Activated CD4-positive, alpha-beta memory T cell treated with anti-CD3 and anti-CD28 coated beads for 36 hours (primary cell): ENCODE results near the gene UBE3C. TPM values are rescaled to one million over a fixed set of nuclear protein-coding genes. Genes with fewer than 3 reads are reported as not detected.
"Not testable (repeated sequence)": the region's sequence is repeated elsewhere in the genome, so short reads cannot be mapped to it uniquely, and the experiment has no call there.

Experiments
- CTCF ChIA-PET: fragments of 350-600 bp; sonication (Branson Sonifier 250); formaldehyde crosslinking; loops from one replicate; lab custom pipeline; 2021; ENCODE audit warnings: antibody characterized with exemption, inconsistent platforms; lab: Charles Lee
- POLR2A ChIA-PET: fragments of 350-600 bp; sonication (Branson Sonifier 250); formaldehyde crosslinking; loops from one replicate; lab custom pipeline; 2021; ENCODE audit warnings: antibody characterized with exemption; lab: Charles Lee
- DNase-seq: peaks from one replicate; pipeline ENCODE4 v3.0.0-alpha.2; 2020
- H3K27ac Mint-ChIP-seq: one replicate; pipeline ENCODE4 v1.8.0; 2021; ENCODE audit warnings: mixed read lengths
- H3K27me3 Mint-ChIP-seq: one replicate; pipeline ENCODE4 v1.8.0; 2021; ENCODE audit warnings: mixed read lengths
- H3K36me3 Mint-ChIP-seq: one replicate; pipeline ENCODE4 v1.8.0; 2021; ENCODE audit warnings: mixed read lengths
- H3K4me1 Mint-ChIP-seq: one replicate; pipeline ENCODE4 v1.8.0; 2021; ENCODE audit warnings: low read depth, mixed read lengths
- H3K4me3 Mint-ChIP-seq: one replicate; pipeline ENCODE4 v1.8.0; 2021; ENCODE audit warnings: mild to moderate bottlenecking, mixed read lengths
- H3K9me3 Mint-ChIP-seq: one replicate; pipeline ENCODE4 v1.8.0; 2021; ENCODE audit warnings: mixed read lengths
- intact Hi-C: fragments of 100-400 bp; cut with micrococcal nuclease; formaldehyde crosslinking; loops from one replicate; pipeline ENCODE4 v1.15.1; 2023
- total RNA-seq, 2 experiments: library from RNA; stranded (reverse); gene quantifications; one replicate each; pipeline ENCODE4 v1.2.3, GENCODE V29; 2021

The UBE3C gene
- total RNA-seq, 2 experiments from 2014 or later, result 59.8 to 59.9 TPM

- CTCF ChIA-PET, result no interaction called here
- Mint-ChIP-seq H3K27me3 (peaks cover 8% of the 10 kb centered on the region), H3K27ac (no peak overlapping the region), H3K9me3 (peaks cover 15% of the 10 kb centered on the region), H3K36me3 (no peaks in the 10 kb centered on the region), H3K4me3 (no peak overlapping the region), H3K4me1 (no peaks in the 10 kb centered on the region)
- POLR2A ChIA-PET, result no interaction called here
- DNase-seq, result no peak
- intact Hi-C loops, result no loop called here
Observed at GRCh38 chr7:157117796-157118195, 20.9 kb upstream of the UBE3C start.

DNA sequence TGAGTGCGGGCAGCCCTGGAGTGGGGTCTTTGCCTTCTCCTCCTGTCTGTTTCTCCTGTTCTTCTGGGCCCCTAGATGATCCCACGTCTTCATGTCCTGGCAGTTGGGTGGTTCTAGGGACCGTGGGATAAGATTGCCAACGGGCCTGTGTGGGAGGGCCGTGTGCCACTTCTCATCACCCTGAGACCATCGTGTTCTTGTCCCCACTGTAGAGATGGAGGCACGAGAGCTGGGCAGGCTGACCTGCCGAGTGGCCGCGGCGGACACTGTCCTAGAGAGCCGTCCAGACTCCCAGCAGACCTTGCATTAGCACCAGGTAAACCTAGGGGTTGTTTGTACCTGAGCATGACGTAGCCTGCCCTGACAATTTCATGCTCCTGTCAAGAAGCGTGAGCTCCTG lies 18.5 kb upstream of the UBE3C start:
- Mint-ChIP-seq H3K4me1 (no peaks in the 10 kb centered on the region), H3K4me3 (no peak overlapping the region), H3K27ac (no peak overlapping the region), H3K36me3 (no peaks in the 10 kb centered on the region), H3K9me3 (peaks cover 4% of the 10 kb centered on the region), H3K27me3 (peaks cover 2% of the 10 kb centered on the region)
- no peak for DNase-seq
- POLR2A ChIA-PET, result no interaction called here
- CTCF ChIA-PET, result no interaction called here
- intact Hi-C loops, result no loop called here

GRCh38 chr7:157121184-157121715 lies 17.5 kb upstream of the UBE3C start:
- no peak for DNase-seq
- CTCF ChIA-PET, result no interaction called here
- Mint-ChIP-seq H3K36me3 (no peaks in the 10 kb centered on the region), H3K27me3 (peaks cover 2% of the 10 kb centered on the region), H3K4me3 (no peak overlapping the region), H3K27ac (no peak overlapping the region), H3K9me3 (peaks cover 4% of the 10 kb centered on the region), H3K4me1 (no peaks in the 10 kb centered on the region)
- POLR2A ChIA-PET, result no interaction called here
- intact Hi-C loops, result no loop called here

DNA sequence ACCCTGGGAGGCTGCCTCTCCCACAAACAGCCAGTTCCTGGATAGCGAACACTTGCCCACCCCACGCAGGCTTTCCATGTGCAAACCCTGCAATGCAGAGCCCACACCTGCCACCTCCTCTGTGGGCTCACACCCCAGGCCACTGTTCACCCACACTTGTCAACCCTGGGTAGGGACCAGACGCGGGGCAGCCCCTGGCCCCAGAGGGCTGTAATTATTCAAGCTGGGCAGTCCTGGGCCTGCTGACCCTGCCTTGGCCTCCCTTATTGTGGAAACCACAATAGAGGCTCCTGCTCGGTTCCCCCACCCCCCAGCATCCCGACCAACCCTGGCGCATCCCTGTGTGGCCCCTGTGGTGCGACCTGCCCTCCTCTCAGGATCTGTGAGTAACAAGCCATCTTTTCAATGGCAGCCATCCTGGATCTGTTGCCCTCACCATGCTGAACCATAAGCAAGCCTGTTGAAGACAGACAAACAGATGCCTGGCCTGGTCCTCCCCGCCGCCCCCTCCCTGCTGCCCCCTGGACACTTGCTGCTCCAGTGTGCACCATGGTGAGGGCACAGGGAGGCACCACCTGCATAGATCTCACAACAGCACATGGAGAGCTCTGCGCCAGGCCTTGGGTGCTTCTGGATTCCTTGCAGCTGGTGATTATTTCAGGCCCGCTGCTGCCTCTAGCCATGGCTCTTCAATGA lies 15.8 kb upstream of the UBE3C start:
- intact Hi-C loops, result no loop called here
- peaks cover under 1% of the 10 kb centered on the region for H3K9me3 Mint-ChIP-seq
- no peaks in the 10 kb centered on the region for H3K4me1 Mint-ChIP-seq
- no peaks in the 10 kb centered on the region for H3K36me3 Mint-ChIP-seq
- no peak overlapping the region for H3K4me3 Mint-ChIP-seq
- DNase-seq, result no peak
- ChIA-PET POLR2A (no interaction called here), CTCF (no interaction called here)
- no peak overlapping the region for H3K27ac Mint-ChIP-seq
- H3K27me3 Mint-ChIP-seq, result no peaks in the 10 kb centered on the region

DNA sequence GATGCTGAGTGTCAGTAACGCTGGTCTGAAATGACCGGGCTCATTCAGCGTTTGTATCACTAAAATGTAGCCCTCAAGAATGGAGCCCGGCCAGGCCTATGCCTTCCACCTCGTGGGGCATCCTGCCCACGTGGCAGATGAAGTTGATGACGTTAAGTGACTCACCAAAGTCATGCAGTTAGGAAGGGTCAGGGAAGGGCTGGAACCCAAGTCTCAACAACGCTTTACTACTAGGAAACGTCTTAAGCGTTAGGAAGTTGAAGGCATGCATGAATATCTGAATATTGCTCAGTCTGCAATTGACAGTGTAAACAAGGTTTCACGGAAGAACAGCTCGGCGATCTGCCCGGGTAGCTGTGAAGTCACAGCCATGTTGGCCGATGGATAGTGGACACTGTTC lies 14.0 kb upstream of the UBE3C start:
- Mint-ChIP-seq H3K27me3 (peaks cover 4% of the 10 kb centered on the region), H3K36me3 (no peaks in the 10 kb centered on the region), H3K4me3 (no peak overlapping the region), H3K27ac (no peak overlapping the region), H3K9me3 (no peaks in the 10 kb centered on the region), H3K4me1 (no peaks in the 10 kb centered on the region)
- POLR2A ChIA-PET, result no interaction called here
- CTCF ChIA-PET, result no interaction called here
- DNase-seq, result no peak
- intact Hi-C loops, result no loop called here

GRCh38 chr7:157125376-157126223 lies 13.1 kb upstream of the UBE3C start:
- Mint-ChIP-seq H3K4me1 (no peaks in the 10 kb centered on the region), H3K27me3 (peaks cover 8% of the 10 kb centered on the region), H3K4me3 (no peak overlapping the region), H3K36me3 (no peaks in the 10 kb centered on the region), H3K9me3 (no peaks in the 10 kb centered on the region), H3K27ac (no peak overlapping the region)
- ChIA-PET POLR2A (no interaction called here), CTCF (interaction anchor here (0.6 kb wide), 1 partner anchor 127 kb away, joined by 3 read pairs; no protein-coding TSS in a partner anchor)
- no peak for DNase-seq
- intact Hi-C loops, result no loop called here

- no peaks in the 10 kb centered on the region for H3K9me3 Mint-ChIP-seq
- no peak overlapping the region for H3K4me3 Mint-ChIP-seq
- H3K27me3 Mint-ChIP-seq, result peaks cover 9% of the 10 kb centered on the region
- intact Hi-C loops, result no loop called here
- POLR2A ChIA-PET, result no interaction called here
- no peaks in the 10 kb centered on the region for H3K4me1 Mint-ChIP-seq
- no peak overlapping the region for H3K27ac Mint-ChIP-seq
- CTCF ChIA-PET, result no interaction called here
- H3K36me3 Mint-ChIP-seq, result no peaks in the 10 kb centered on the region
- DNase-seq, result no peak
Observed at GRCh38 chr7:157126921-157127320, 11.8 kb upstream of the UBE3C start.

DNA sequence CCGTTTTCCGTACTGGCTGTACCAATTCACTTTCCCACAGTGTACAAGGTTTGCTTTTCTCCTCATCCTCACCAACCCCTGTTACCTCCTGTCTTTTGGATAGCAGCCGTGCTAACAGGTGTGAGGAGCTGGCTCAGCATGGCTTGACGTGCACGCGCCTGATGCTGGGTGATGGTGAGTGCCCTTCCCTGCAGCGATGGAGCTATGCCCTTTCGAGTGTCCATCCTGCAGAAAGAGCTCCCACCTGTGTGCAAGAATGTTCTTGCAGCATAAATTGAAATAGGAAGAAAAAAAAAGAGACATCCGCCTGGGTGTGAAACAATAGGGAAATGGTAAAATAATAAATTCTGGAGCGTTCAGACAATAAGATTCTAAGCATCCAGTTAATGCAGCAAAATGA lies 9.5 kb upstream of the UBE3C start:
- DNase-seq, result no peak
- Mint-ChIP-seq H3K9me3 (no peaks in the 10 kb centered on the region), H3K27me3 (peaks cover 9% of the 10 kb centered on the region), H3K4me1 (no peaks in the 10 kb centered on the region), H3K36me3 (no peaks in the 10 kb centered on the region), H3K4me3 (no peak overlapping the region), H3K27ac (no peak overlapping the region)
- POLR2A ChIA-PET, result no interaction called here
- CTCF ChIA-PET, result no interaction called here
- intact Hi-C loops, result no loop called here

- H3K4me1 Mint-ChIP-seq, result no peaks in the 10 kb centered on the region
- CTCF ChIA-PET, result interaction anchor here (1.0 kb wide), 1 partner anchor 48 kb away, joined by 3 read pairs; no protein-coding TSS in a partner anchor
- POLR2A ChIA-PET, result no interaction called here
- DNase-seq, result no peak
- H3K9me3 Mint-ChIP-seq, result no peaks in the 10 kb centered on the region
- no peaks in the 10 kb centered on the region for H3K36me3 Mint-ChIP-seq
- H3K4me3 Mint-ChIP-seq, result no peak overlapping the region
- intact Hi-C loops, result loop anchor here (10.0 kb wide), 1 partner anchor 1485 kb away; the partner anchor contains the start of gene RBM33
- H3K27me3 Mint-ChIP-seq, result peaks cover 9% of the 10 kb centered on the region
- H3K27ac Mint-ChIP-seq, result no peak overlapping the region
Observed at GRCh38 chr7:157129907-157130460, 8.7 kb upstream of the UBE3C start.

- H3K36me3 Mint-ChIP-seq, H3K27ac Mint-ChIP-seq, H3K4me3 Mint-ChIP-seq, H3K4me1 Mint-ChIP-seq, H3K27me3 Mint-ChIP-seq, POLR2A ChIA-PET, H3K9me3 Mint-ChIP-seq, DNase-seq: not testable (repeated sequence)
- CTCF ChIA-PET, result interaction anchor here (1.0 kb wide), 1 partner anchor 47 kb away, joined by 3 read pairs; no protein-coding TSS in a partner anchor
- intact Hi-C loops, result loop anchor here (10.0 kb wide), 1 partner anchor 1486 kb away; the partner anchor contains the start of gene RBM33
Observed at GRCh38 chr7:157130849-157131248, 7.9 kb upstream of the UBE3C start.

- ChIA-PET POLR2A (no interaction called here), CTCF (no interaction called here)
- intact Hi-C loops, result loop anchor here (10.0 kb wide), 1 partner anchor 1488 kb away; the partner anchor contains the start of gene RBM33
Observed at GRCh38 chr7:157132796-157133195, 5.9 kb upstream of the UBE3C start.

DNA sequence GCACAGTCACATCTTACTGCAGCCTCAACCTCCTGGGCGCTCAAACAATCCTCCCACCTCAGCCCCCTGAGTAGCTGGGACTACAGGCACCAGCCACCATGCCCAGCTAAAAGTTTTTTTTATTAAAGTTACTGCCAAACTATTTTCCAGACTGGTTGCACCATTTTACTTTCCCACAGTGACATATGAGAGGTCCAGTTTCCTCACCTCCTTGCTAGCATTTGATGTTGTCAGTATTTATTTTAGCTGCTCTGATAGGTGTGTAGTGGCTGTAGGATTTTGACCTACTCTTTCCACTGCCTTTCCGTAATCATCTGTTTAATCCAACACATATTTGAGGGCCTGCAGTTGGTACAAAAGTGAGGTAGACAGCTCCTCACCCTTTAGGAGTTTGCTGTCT lies 5.4 kb upstream of the UBE3C start:
- Mint-ChIP-seq H3K27me3 (peaks cover 9% of the 10 kb centered on the region), H3K36me3 (no peaks in the 10 kb centered on the region), H3K4me3 (no peak overlapping the region), H3K27ac (no peak overlapping the region), H3K4me1 (peaks cover 5% of the 10 kb centered on the region), H3K9me3 (no peaks in the 10 kb centered on the region)
- ChIA-PET POLR2A (no interaction called here), CTCF (no interaction called here)
- intact Hi-C loops, result loop anchor here (10.0 kb wide), 1 partner anchor 1489 kb away; the partner anchor contains the start of gene RBM33
- DNase-seq, result no peak

More at GRCh38 chr7:157132796-157133195, 5.9 kb upstream of the UBE3C start:
- H3K27ac Mint-ChIP-seq, result no peak overlapping the region
- DNase-seq, result no peak
- peaks cover 9% of the 10 kb centered on the region for H3K27me3 Mint-ChIP-seq
- no peaks in the 10 kb centered on the region for H3K9me3 Mint-ChIP-seq
- H3K36me3 Mint-ChIP-seq, result no peaks in the 10 kb centered on the region
- H3K4me3 Mint-ChIP-seq, result no peak overlapping the region
- peaks cover 5% of the 10 kb centered on the region for H3K4me1 Mint-ChIP-seq
